NB4 (cell line): ENCODE measurements around the gene KRT17.
"Not testable (repeated sequence)": the region's sequence is repeated elsewhere in the genome, so short reads cannot be mapped to it uniquely, and the experiment has no call there.

Source experiments
- MYC ChIP-seq: IDR thresholded peaks from 2 replicates; pipeline ENCODE4 v1.6.1; 2011; ENCODE audit warnings: low read depth, low read length
- POLR2A ChIP-seq: IDR thresholded peaks from 2 replicates; pipeline ENCODE4 v1.6.1; 2011; ENCODE audit warnings: mild to moderate bottlenecking; ENCODE audit not compliant: insufficient read length; ENCODE audit errors: extremely low read depth
- TF ChIP-seq, protein P1 (sequence below): IDR thresholded peaks from one replicate; pipeline ENCODE4 v1.5.1; 2012; ENCODE audit warnings: low read depth, low read length
- TF ChIP-seq, protein P2 (sequence below): IDR thresholded peaks from 2 replicates; pipeline ENCODE4 v1.6.1; 2011; ENCODE audit warnings: low read depth, low read length

DNA sequence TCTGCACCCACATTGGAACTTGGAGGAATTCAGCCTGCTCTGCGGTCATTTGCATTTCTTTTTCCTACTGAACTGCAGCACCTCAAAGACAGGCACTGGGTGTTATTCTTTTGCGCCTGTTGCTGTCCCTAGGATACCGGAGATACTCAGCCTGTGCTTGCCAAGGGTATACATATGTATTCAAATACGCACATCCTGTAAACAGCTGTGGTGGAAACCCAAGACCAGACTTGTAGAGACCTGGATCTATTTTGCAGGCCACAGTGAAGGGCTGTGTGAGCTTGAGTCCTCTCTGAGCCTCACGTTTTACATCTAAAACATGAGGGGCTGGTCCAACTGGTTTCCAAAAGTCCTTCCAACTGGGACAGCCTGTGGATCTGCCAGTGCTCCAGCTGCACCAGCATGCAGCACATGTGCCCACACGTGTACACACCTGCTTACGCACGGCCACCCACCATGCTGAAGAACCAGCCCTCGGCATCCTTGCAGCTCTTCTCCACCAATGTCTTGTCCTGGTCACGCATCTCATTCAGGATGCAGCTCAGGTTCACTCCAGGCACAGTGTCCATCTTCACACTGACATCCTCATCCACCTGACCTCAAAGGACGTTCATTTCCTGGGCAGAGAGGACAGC lies 4.4 kb upstream of the KRT17 start:
- TF ChIP-seq, protein P1, sequence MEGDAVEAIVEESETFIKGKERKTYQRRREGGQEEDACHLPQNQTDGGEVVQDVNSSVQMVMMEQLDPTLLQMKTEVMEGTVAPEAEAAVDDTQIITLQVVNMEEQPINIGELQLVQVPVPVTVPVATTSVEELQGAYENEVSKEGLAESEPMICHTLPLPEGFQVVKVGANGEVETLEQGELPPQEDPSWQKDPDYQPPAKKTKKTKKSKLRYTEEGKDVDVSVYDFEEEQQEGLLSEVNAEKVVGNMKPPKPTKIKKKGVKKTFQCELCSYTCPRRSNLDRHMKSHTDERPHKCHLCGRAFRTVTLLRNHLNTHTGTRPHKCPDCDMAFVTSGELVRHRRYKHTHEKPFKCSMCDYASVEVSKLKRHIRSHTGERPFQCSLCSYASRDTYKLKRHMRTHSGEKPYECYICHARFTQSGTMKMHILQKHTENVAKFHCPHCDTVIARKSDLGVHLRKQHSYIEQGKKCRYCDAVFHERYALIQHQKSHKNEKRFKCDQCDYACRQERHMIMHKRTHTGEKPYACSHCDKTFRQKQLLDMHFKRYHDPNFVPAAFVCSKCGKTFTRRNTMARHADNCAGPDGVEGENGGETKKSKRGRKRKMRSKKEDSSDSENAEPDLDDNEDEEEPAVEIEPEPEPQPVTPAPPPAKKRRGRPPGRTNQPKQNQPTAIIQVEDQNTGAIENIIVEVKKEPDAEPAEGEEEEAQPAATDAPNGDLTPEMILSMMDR = not testable (repeated sequence)
- TF ChIP-seq POLR2A, MYC: not testable (repeated sequence)
- TF ChIP-seq, protein P2, sequence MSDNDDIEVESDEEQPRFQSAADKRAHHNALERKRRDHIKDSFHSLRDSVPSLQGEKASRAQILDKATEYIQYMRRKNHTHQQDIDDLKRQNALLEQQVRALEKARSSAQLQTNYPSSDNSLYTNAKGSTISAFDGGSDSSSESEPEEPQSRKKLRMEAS = not testable (repeated sequence)
